Muscle of arm (tissue), 12 donors: ENCODE results near the gene MSANTD7. TPM values are rescaled to one million over a fixed set of nuclear protein-coding genes. Genes with fewer than 3 reads are reported as not detected.
A peak's percentile ranks its signal among the peaks of the same experiment; 100 is the strongest.

Experiments
- DNase-seq: peaks from one replicate; pipeline ENCODE4 v3.0.0-alpha.2; 2013
- polyA plus RNA-seq, 12 donors: library from polyadenylated mRNA; unstranded; fragments of 120-200 nt; gene quantifications; one replicate each; pipeline ENCODE4 v1.2.1, GENCODE V29; 2013; ENCODE audit not compliant: insufficient read length in 12 of 12

The MSANTD7 gene
- polyA plus RNA-seq, 12 donors = 8.9 to 13.7 (median 11.5) TPM; not detected in 1

- peak; percentile 36 for DNase-seq
These were observed 41.2 kb downstream of the MSANTD7 start for GRCh38 chr10:14879124-14879927.

GRCh38 chr10:14879928-14880193, 41.8 kb downstream of the MSANTD7 start:
- no peak for DNase-seq

GRCh38 chr10:14880229-14880628, 42.1 kb downstream of the MSANTD7 start:
- DNase-seq = no peak

- DNase-seq = no peak
These were observed 46.0 kb downstream of the MSANTD7 start for GRCh38 chr10:14884082-14884481.

Other genes starting within 250 kb of the MSANTD7 start
- 10 to 100 TPM in 11 of 12 donors, not detected in 1; 17.7 to 56.0 (median 24.0) TPM for gene FAM107B, start 63.4 kb upstream of the MSANTD7 start, polyA plus RNA-seq
- gene CDNF, start 269 bp upstream of the MSANTD7 start, polyA plus RNA-seq = 1 to 10 TPM in 10 of 12 donors, not detected in 2; 2.2 to 4.8 (median 4.1) TPM
- 10 to 100 TPM in 11 of 12 donors, not detected in 1; 11.6 to 19.4 (median 16.4) TPM for gene HSPA14, start within 50 bp of the MSANTD7 start, polyA plus RNA-seq
- gene SUV39H2, start 40.6 kb downstream of the MSANTD7 start, polyA plus RNA-seq = 10 to 100 TPM in 9 of 12 donors, 1 to 10 TPM in 2, not detected in 1; 9.5 to 25.0 (median 15.7) TPM
- 10 to 100 TPM in 4 of 12 donors, 1 to 10 TPM in 7, not detected in 1; 8.0 to 16.8 (median 9.4) TPM for gene DCLRE1C, start 115.8 kb downstream of the MSANTD7 start, polyA plus RNA-seq
- gene MEIG1, start 121.1 kb downstream of the MSANTD7 start, polyA plus RNA-seq = 1 to 10 TPM in 4 of 12 donors, under 1 TPM in 5, not detected in 3; 0.33 to 1.5 (median 0.93) TPM
- under 1 TPM in 4 of 12 donors, not detected in 8; 0.16 to 0.30 (median 0.25) TPM for gene OLAH, start 205.6 kb downstream of the MSANTD7 start, polyA plus RNA-seq